Measurements from ENCODE around the gene PCMTD2. TPM values are rescaled to one million over a fixed set of nuclear protein-coding genes. Genes with fewer than 3 reads are reported as not detected.

PCMTD2 gene
- total and polyA plus RNA-seq, 2 of the 13 experiments (the other 11 are each of a cell fraction or from before 2014, with no cell fraction given) = 47.0 to 76.9 TPM

- no peak for TF ChIP-seq CSRNP2 (CRISPR knock-in tag; conservative IDR thresholded peaks at IDR 0.05; ENCODE audit: low read depth)
- TF ChIP-seq THAP11 (CRISPR knock-in tag; IDR thresholded peaks at IDR 0.05) = peak; percentile 60
- TF ChIP-seq ZFP1 (CRISPR knock-in tag; IDR thresholded peaks at IDR 0.05) = 0 out of 2 replicates have a peak, but pooled peaks have one; percentile 22
- no peak for TF ChIP-seq DMTF1 (CRISPR knock-in tag; IDR thresholded peaks at IDR 0.05)
- no peak for TF ChIP-seq U2AF1 (optimal IDR thresholded peaks at IDR 0.05; ENCODE audit: low read depth, low read length)
- no peak for TF ChIP-seq MAFG (CRISPR knock-in tag; IDR thresholded peaks at IDR 0.05)
- no peak for TF ChIP-seq ZFP36 (IDR thresholded peaks at IDR 0.05; ENCODE audit: borderline replicate concordance, low read depth, low read length, partially characterized antibody)
- TF ChIP-seq ZNF512B (CRISPR knock-in tag; IDR thresholded peaks at IDR 0.05; ENCODE audit: borderline replicate concordance) = no peak
- TF ChIP-seq KMT2A (CRISPR knock-in tag; IDR thresholded peaks at IDR 0.05) = no peak
- peak; percentile 33; the same call in 1 of the 2 replicates for TF ChIP-seq ZNF460 (CRISPR knock-in tag; IDR thresholded peaks at IDR 0.05; ENCODE audit: borderline replicate concordance)
- TF ChIP-seq PRDM4 (CRISPR knock-in tag; IDR thresholded peaks at IDR 0.05; ENCODE audit: borderline replicate concordance) = no peak
- TF ChIP-seq ZNF326 (CRISPR knock-in tag; IDR thresholded peaks at IDR 0.05; ENCODE audit: borderline replicate concordance) = no peak
- peak in 1 of 2 experiments; percentile 32; a peak in 2 of 4 replicates for TF ChIP-seq POLR2A (IDR thresholded peaks at IDR 0.05; ENCODE audit: insufficient read depth in 1 of 2, low read depth in 2 of 2, low read length in 2 of 2)
- TF ChIP-seq SAP130 (CRISPR knock-in tag; IDR thresholded peaks at IDR 0.05; ENCODE audit: low read depth) = peak; percentile 85
- TF ChIP-seq GPN1 (CRISPR knock-in tag; IDR thresholded peaks at IDR 0.05; ENCODE audit: borderline replicate concordance) = no peak
- TF ChIP-seq ZSCAN5A (CRISPR knock-in tag; IDR thresholded peaks at IDR 0.05; ENCODE audit: borderline replicate concordance) = no peak
- TF ChIP-seq ZNF251 (CRISPR knock-in tag; IDR thresholded peaks at IDR 0.05) = no peak
- no peak; the same call in 1 of the 2 replicates for TF ChIP-seq ZNF441 (CRISPR knock-in tag; IDR thresholded peaks at IDR 0.05; ENCODE audit: borderline replicate concordance)
These were observed 19.1 kb upstream of the PCMTD2 start (continued) for GRCh38 chr20:64236137-64237088.
